Fibroblast of lung (primary cell): Measurements from ENCODE around the gene TMEM126A.

ENCODE experiments used
- EZH2 ChIP-seq: IDR thresholded peaks from 2 replicates; pipeline ENCODE4 v1.5.1; 2012; ENCODE audit warnings: low read length, control low read depth, mild to moderate bottlenecking; ENCODE audit errors: missing control alignments
- TF ChIP-seq, protein P1 (sequence below), 2 donors: IDR thresholded peaks in 1 of 2; conservative IDR thresholded peaks in 1 of 2; 1 replicate in 1 of 2; 2 replicates in 1 of 2; pipeline ENCODE4 v1.5.1; 2011 to 2012; ENCODE audit warnings: low read length in 2 of 2, control low read depth in 1 of 2, inconsistent platforms in 1 of 2, low read depth in 1 of 2, mild to moderate bottlenecking in 1 of 2

DNA sequence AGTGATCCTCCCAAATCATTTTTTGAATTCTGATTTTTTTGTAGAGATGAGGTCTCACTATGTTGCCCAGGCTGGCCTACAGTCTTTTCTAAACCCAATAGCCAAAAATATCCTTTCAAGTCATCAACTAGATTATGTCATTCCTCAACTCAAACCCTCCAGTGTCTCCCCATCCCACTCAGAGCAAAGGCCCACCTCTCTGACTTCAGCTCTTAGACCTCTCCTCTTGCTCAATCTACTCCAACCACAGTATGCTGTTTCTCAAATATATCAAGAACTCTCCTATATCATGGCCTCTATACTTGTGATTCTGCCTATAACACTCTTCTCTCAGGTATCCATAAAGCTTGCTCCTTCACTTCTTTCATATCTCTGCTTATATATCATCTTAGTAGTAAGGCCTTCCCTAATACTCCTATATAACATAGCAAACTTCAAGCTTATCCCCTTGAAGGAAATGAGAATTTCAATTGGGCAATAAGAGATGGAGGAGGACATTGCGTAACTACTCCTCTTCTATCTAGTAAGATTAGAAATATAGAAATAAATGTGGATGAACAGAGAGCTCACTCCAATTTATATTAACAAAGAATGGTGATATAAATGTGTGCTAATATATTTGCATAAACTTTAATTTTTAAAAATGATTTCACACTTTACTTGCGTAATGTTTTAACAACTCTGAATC is 45.1 kb upstream of the TMEM126A start:
- TF ChIP-seq, protein P1, sequence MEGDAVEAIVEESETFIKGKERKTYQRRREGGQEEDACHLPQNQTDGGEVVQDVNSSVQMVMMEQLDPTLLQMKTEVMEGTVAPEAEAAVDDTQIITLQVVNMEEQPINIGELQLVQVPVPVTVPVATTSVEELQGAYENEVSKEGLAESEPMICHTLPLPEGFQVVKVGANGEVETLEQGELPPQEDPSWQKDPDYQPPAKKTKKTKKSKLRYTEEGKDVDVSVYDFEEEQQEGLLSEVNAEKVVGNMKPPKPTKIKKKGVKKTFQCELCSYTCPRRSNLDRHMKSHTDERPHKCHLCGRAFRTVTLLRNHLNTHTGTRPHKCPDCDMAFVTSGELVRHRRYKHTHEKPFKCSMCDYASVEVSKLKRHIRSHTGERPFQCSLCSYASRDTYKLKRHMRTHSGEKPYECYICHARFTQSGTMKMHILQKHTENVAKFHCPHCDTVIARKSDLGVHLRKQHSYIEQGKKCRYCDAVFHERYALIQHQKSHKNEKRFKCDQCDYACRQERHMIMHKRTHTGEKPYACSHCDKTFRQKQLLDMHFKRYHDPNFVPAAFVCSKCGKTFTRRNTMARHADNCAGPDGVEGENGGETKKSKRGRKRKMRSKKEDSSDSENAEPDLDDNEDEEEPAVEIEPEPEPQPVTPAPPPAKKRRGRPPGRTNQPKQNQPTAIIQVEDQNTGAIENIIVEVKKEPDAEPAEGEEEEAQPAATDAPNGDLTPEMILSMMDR (conservative IDR thresholded peaks at IDR 0.05 in 1 of 2, IDR thresholded peaks at IDR 0.05 in 1 of 2; ENCODE audit: low read depth in 1 of 2, low read length in 2 of 2): no peak
- no peak for TF ChIP-seq EZH2
